HEK293 (cell line): ENCODE results near the gene FRMD5.

Source experiments
- CTCF ChIA-PET: fragments of 350-600 bp; formaldehyde crosslinking; extraction: SDS; loops from one replicate; lab custom pipeline; 2021; ENCODE audit warnings: antibody characterized with exemption; lab: Yijun Ruan, JAX
- POLR2A ChIA-PET: fragments of 300-600 bp; formaldehyde crosslinking; extraction: SDS; loops from one replicate; lab custom pipeline; 2020; ENCODE audit warnings: antibody characterized with exemption, inconsistent platforms; lab: Yijun Ruan, JAX
- H3K27ac ChIP-seq: fragments of 200-500 bp; sonication (Bioruptor generic); 2 replicates; pipeline ENCODE4 v1.5.1; 2014; ENCODE audit warnings: low read depth, low read length, control low read depth, inconsistent platforms; ENCODE audit errors: extremely low read depth
- H3K36me3 ChIP-seq, 2 experiments: fragments of 200-500 bp in 1 of 2; sonication (Bioruptor generic) in 1 of 2; 1 replicate in 1 of 2; 2 replicates in 1 of 2; pipeline ENCODE4 v1.5.1; 2014 to 2017; ENCODE audit warnings: inconsistent platforms in 2 of 2, low read length in 2 of 2; ENCODE audit not compliant: control insufficient read depth in 2 of 2, insufficient read depth in 1 of 2
- H3K4me1 ChIP-seq: fragments of 200-500 bp; sonication (Bioruptor generic); 2 replicates; pipeline ENCODE4 v1.5.1; 2014; ENCODE audit warnings: mild to moderate bottlenecking, low read length, inconsistent platforms; ENCODE audit not compliant: control insufficient read depth, insufficient read depth
- H3K4me3 ChIP-seq: 2 replicates; pipeline ENCODE4 v1.5.1; 2011; ENCODE audit warnings: low read depth, mild to moderate bottlenecking, control low read depth, low read length, moderate library complexity
- H3K9me3 ChIP-seq: fragments of 200-500 bp; sonication (Bioruptor generic); 2 replicates; pipeline ENCODE4 v1.5.1; 2014; ENCODE audit warnings: low read depth, low read length, inconsistent platforms; ENCODE audit not compliant: control insufficient read depth, insufficient read depth
- EGR2 ChIP-seq: fragments of 450-650 bp; formaldehyde crosslinking; IDR thresholded peaks from 2 replicates; pipeline ENCODE4 v1.5.1; 2016; ENCODE audit warnings: low read depth, missing biosample characterization, missing genetic modification characterization
- FEZF1 ChIP-seq: fragments of 450-650 bp; formaldehyde crosslinking; IDR thresholded peaks from 2 replicates; pipeline ENCODE4 v1.5.1; 2016; ENCODE audit warnings: missing biosample characterization, missing genetic modification characterization
- GLIS1 ChIP-seq: fragments of 450-650 bp; formaldehyde crosslinking; IDR thresholded peaks from 2 replicates; pipeline ENCODE4 v1.5.1; 2016; ENCODE audit warnings: missing biosample characterization, missing genetic modification characterization
- KLF9 ChIP-seq: fragments of 450-650 bp; formaldehyde crosslinking; IDR thresholded peaks from 2 replicates; pipeline ENCODE4 v1.5.1; 2016; ENCODE audit warnings: missing biosample characterization, missing genetic modification characterization, low read depth
- PRDM1 ChIP-seq: fragments of 450-650 bp; formaldehyde crosslinking; IDR thresholded peaks from 2 replicates; pipeline ENCODE4; 2016; ENCODE audit warnings: missing biosample characterization, missing genetic modification characterization
- RBAK ChIP-seq: fragments of 450-650 bp; formaldehyde crosslinking; IDR thresholded peaks from 2 replicates; pipeline ENCODE4 v1.5.1; 2016; ENCODE audit warnings: missing biosample characterization, missing genetic modification characterization
- SP7 ChIP-seq: fragments of 450-650 bp; formaldehyde crosslinking; IDR thresholded peaks from 2 replicates; pipeline ENCODE4 v1.5.1; 2016; ENCODE audit warnings: missing biosample characterization, missing genetic modification characterization
- ZBTB11 ChIP-seq: fragments of 450-650 bp; formaldehyde crosslinking; conservative IDR thresholded peaks from 2 replicates; pipeline ENCODE4 v1.5.1; 2016; ENCODE audit warnings: low read depth, missing biosample characterization, missing genetic modification characterization
- ZBTB17 ChIP-seq: fragments of 450-650 bp; formaldehyde crosslinking; IDR thresholded peaks from 2 replicates; pipeline ENCODE4 v1.5.1; 2016; ENCODE audit warnings: missing biosample characterization, missing genetic modification characterization
- ZBTB7A ChIP-seq: fragments of 450-650 bp; formaldehyde crosslinking; IDR thresholded peaks from 2 replicates; pipeline ENCODE4 v1.5.1; 2016; ENCODE audit warnings: low read depth, missing biosample characterization, missing genetic modification characterization
- ZIC2 ChIP-seq: fragments of 450-650 bp; formaldehyde crosslinking; IDR thresholded peaks from 2 replicates; pipeline ENCODE4 v1.5.1; 2016; ENCODE audit warnings: missing biosample characterization, missing genetic modification characterization
- ZNF18 ChIP-seq: fragments of 450-650 bp; formaldehyde crosslinking; IDR thresholded peaks from 2 replicates; pipeline ENCODE4 v1.5.1; 2016; ENCODE audit warnings: missing biosample characterization, missing genetic modification characterization
- ZNF221 ChIP-seq: fragments of 450-650 bp; formaldehyde crosslinking; IDR thresholded peaks from 2 replicates; pipeline ENCODE4 v1.5.1; 2017; ENCODE audit warnings: missing biosample characterization, missing genetic modification characterization, borderline replicate concordance
- ZNF239 ChIP-seq: fragments of 450-650 bp; formaldehyde crosslinking; IDR thresholded peaks from 2 replicates; pipeline ENCODE4 v1.5.1; 2016; ENCODE audit warnings: missing biosample characterization, missing genetic modification characterization
- ZNF354C ChIP-seq: fragments of 450-650 bp; formaldehyde crosslinking; IDR thresholded peaks from 2 replicates; pipeline ENCODE4 v1.5.1; 2016; ENCODE audit warnings: missing biosample characterization, missing genetic modification characterization, low read depth, borderline replicate concordance
- ZNF37A ChIP-seq: fragments of 450-650 bp; IDR thresholded peaks from 2 replicates; pipeline ENCODE4 v1.5.1; 2018; ENCODE audit warnings: missing biosample characterization, missing genetic modification characterization
- ZNF549 ChIP-seq: fragments of 450-650 bp; IDR thresholded peaks from 2 replicates; pipeline ENCODE4 v1.5.1; 2018; ENCODE audit warnings: missing biosample characterization, missing genetic modification characterization, mild to moderate bottlenecking, inconsistent platforms, moderate library complexity
- ZNF624 ChIP-seq: fragments of 450-650 bp; formaldehyde crosslinking; IDR thresholded peaks from 2 replicates; pipeline ENCODE4 v1.5.1; 2017; ENCODE audit warnings: missing biosample characterization, missing genetic modification characterization
- ZNF654 ChIP-seq: fragments of 450-650 bp; formaldehyde crosslinking; IDR thresholded peaks from 2 replicates; pipeline ENCODE4 v1.5.1; 2016; ENCODE audit warnings: low read depth, missing biosample characterization, missing genetic modification characterization
- ZNF747 ChIP-seq: fragments of 450-650 bp; formaldehyde crosslinking; IDR thresholded peaks from 2 replicates; pipeline ENCODE4 v1.5.1; 2016; ENCODE audit warnings: missing biosample characterization, missing genetic modification characterization
- ZNF777 ChIP-seq: fragments of 450-650 bp; formaldehyde crosslinking; IDR thresholded peaks from 2 replicates; pipeline ENCODE4 v1.5.1; 2017; ENCODE audit warnings: missing biosample characterization, missing genetic modification characterization, borderline replicate concordance
- ZNF791 ChIP-seq: fragments of 450-650 bp; formaldehyde crosslinking; IDR thresholded peaks from 2 replicates; pipeline ENCODE4 v1.5.1; 2016; ENCODE audit warnings: missing biosample characterization, missing genetic modification characterization
- ZSCAN23 ChIP-seq: fragments of 450-650 bp; formaldehyde crosslinking; IDR thresholded peaks from 2 replicates; pipeline ENCODE4 v1.5.1; 2016; ENCODE audit warnings: missing biosample characterization, missing genetic modification characterization
- TF ChIP-seq, protein P1 (sequence below): fragments of 450-650 bp; formaldehyde crosslinking; IDR thresholded peaks from 2 replicates; pipeline ENCODE4 v1.5.1; 2016; ENCODE audit warnings: missing biosample characterization, missing genetic modification characterization
- TF ChIP-seq, protein P2 (sequence below): fragments of 450-650 bp; IDR thresholded peaks from 2 replicates; pipeline ENCODE4 v1.5.1; 2018; ENCODE audit warnings: missing biosample characterization, missing genetic modification characterization

The FRMD5 gene

DNA sequence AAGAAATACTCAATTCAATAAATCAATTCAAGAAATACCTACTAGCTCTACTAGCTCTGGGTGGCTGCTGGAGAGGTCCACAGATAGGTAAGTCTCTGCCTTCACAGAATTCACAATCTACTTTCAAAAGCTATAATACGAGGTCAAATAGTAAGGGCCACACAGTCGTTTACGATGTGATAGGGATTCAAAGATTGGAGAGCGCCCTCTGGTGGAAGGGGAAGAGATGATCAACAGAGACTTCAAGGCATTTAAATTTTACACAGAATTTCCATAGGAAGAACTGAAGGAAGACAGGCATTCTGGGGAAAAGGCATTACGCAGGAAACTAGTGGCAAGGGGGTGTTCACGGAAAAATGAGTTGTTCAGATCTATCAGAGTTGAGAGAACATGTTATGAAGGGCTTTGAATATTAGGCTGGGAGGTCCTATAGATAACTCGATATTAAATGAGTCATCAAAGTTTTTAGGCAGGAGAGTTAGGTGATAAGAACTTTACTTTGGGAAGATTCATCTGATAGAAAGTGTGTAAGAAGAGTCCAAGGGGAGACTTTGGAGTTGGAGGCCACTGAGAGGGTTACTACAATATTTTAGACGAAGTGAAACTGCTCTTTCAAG lies 128.8 kb downstream of the FRMD5 start:
- Histone ChIP-seq H3K36me3 (no peaks in the 10 kb centered on the region), H3K4me3 (no peak overlapping the region), H3K4me1 (no peaks in the 10 kb centered on the region), H3K27ac (no peak overlapping the region), H3K9me3 (no peaks in the 10 kb centered on the region)
- CTCF ChIA-PET = interaction anchor here (0.6 to 3.5 kb wide), 29 partner anchors 12 to 694 kb away, joined by 3 to 53 read pairs (median 3); no protein-coding TSS in a partner anchor
- POLR2A ChIA-PET = no interaction called here
- no peak for TF ChIP-seq ZSCAN23 (tag by site-specific recombination)
- no peak for TF ChIP-seq ZNF354C (tag by site-specific recombination)
- TF ChIP-seq ZNF777 (tag by site-specific recombination) = no peak
- no peak for TF ChIP-seq ZBTB11
- no peak for TF ChIP-seq RBAK (tag by site-specific recombination)
- TF ChIP-seq ZIC2 = no peak
- no peak for TF ChIP-seq EGR2 (tag by site-specific recombination)
- TF ChIP-seq GLIS1 (tag by site-specific recombination) = no peak
- TF ChIP-seq ZBTB17 (tag by site-specific recombination) = 0 out of 2 replicates have a peak, but pooled peaks have one; percentile 36
- peak; percentile 33; the same call in 1 of the 2 replicates for TF ChIP-seq SP7 (tag by site-specific recombination)
- TF ChIP-seq, protein P1, sequence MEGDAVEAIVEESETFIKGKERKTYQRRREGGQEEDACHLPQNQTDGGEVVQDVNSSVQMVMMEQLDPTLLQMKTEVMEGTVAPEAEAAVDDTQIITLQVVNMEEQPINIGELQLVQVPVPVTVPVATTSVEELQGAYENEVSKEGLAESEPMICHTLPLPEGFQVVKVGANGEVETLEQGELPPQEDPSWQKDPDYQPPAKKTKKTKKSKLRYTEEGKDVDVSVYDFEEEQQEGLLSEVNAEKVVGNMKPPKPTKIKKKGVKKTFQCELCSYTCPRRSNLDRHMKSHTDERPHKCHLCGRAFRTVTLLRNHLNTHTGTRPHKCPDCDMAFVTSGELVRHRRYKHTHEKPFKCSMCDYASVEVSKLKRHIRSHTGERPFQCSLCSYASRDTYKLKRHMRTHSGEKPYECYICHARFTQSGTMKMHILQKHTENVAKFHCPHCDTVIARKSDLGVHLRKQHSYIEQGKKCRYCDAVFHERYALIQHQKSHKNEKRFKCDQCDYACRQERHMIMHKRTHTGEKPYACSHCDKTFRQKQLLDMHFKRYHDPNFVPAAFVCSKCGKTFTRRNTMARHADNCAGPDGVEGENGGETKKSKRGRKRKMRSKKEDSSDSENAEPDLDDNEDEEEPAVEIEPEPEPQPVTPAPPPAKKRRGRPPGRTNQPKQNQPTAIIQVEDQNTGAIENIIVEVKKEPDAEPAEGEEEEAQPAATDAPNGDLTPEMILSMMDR = 0 out of 2 replicates have a peak, but pooled peaks have one; percentile 30
- TF ChIP-seq ZNF791 (tag by site-specific recombination) = no peak
- no peak for TF ChIP-seq ZBTB7A
- no peak for TF ChIP-seq ZNF239 (tag by site-specific recombination)
- no peak for TF ChIP-seq ZNF37A
- TF ChIP-seq ZNF18 (tag by site-specific recombination) = no peak
- TF ChIP-seq ZNF221 (tag by site-specific recombination) = no peak
- TF ChIP-seq, protein P2, sequence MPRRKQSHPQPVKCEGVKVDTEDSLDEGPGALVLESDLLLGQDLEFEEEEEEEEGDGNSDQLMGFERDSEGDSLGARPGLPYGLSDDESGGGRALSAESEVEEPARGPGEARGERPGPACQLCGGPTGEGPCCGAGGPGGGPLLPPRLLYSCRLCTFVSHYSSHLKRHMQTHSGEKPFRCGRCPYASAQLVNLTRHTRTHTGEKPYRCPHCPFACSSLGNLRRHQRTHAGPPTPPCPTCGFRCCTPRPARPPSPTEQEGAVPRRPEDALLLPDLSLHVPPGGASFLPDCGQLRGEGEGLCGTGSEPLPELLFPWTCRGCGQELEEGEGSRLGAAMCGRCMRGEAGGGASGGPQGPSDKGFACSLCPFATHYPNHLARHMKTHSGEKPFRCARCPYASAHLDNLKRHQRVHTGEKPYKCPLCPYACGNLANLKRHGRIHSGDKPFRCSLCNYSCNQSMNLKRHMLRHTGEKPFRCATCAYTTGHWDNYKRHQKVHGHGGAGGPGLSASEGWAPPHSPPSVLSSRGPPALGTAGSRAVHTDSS (tag by site-specific recombination) = no peak
- no peak for TF ChIP-seq PRDM1 (tag by site-specific recombination)
- no peak for TF ChIP-seq ZNF549 (tag by site-specific recombination)
- TF ChIP-seq ZNF624 (tag by site-specific recombination) = no peak
- peak; percentile 75 for TF ChIP-seq ZNF654 (tag by site-specific recombination)
- no peak for TF ChIP-seq FEZF1 (tag by site-specific recombination)
- no peak for TF ChIP-seq KLF9 (tag by site-specific recombination)
- TF ChIP-seq ZNF747 (tag by site-specific recombination) = no peak
- TF ChIP-seq, all 188 proteins: peak for 4
